ES-I3 (cell line): ENCODE results near the gene THAP2.
A peak's percentile ranks its signal among the peaks of the same experiment; 100 is the strongest.

ENCODE experiments used
- H3K36me3 ChIP-seq: 2 replicates; pipeline ENCODE4 v1.6.1; 2013; ENCODE audit warnings: mild to moderate bottlenecking, low read length, control low read depth, moderate library complexity; ENCODE audit not compliant: insufficient read depth
- H3K4me1 ChIP-seq: 2 replicates; pipeline ENCODE4 v1.6.1; 2013; ENCODE audit warnings: mild to moderate bottlenecking, control low read depth, low read length; ENCODE audit not compliant: insufficient read depth
- H3K9ac ChIP-seq: 2 replicates; pipeline ENCODE4 v1.6.1; 2013; ENCODE audit warnings: low read depth, mild to moderate bottlenecking, low read length, moderate library complexity
- H3K9me3 ChIP-seq: 2 replicates; pipeline ENCODE4 v1.6.1; 2013; ENCODE audit warnings: mild to moderate bottlenecking, low read length, moderate library complexity; ENCODE audit not compliant: control insufficient read depth, insufficient read depth

The THAP2 gene

DNA sequence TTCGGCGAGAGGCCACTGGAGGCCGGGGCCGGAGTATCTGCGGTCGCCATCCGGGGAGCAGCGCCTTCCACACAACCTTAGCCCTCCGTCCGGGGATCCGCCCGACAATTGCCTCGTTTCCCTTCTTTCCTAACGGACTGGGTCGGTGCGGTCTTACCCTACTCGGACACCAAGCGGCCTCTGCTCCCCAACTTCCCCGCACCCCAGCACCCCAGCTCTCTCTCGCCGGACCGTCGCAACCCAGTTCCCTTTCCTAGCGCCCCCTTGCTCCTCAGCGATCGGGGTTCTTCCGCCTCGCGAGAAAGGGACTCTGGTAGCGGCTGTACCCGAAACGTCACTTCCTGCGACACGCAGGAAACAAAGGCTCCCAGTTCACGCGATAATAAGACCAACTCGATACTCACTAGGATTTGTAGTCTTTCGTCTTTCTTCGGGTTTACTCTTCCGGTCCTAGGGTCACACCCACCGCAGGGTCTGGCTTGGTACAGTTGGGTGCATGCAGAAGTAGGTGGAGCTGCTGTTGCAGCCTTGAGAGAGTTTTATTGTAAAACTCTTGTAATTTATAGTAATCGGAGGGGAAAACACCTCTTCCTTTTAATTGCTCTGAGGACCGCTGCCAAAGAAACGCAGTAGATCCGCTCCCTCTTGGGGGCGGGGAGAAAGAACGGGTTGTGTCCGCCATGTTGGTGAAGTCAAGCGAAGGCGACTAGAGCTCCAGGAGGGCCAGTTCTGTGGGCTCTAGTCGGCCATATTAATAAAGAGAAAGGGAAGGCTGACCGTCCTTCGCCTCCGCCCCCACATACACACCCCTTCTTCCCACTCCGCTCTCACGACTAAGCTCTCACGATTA, at the start of gene THAP2, which contains the start of gene ZFC3H1:
Gene THAP2 (plus strand): TSS at position 741 of the 850 bp plus-strand sequence. CDS start 209 bp downstream, outside the sequence.
Gene ZFC3H1 (minus strand): TSS at position 288 of the 850 bp plus-strand sequence. CDS start 238 bp downstream, at position 50.
- Histone ChIP-seq H3K4me1 (no peaks in the 10 kb centered on the region; the same call in 1 of the 2 replicates), H3K36me3 (no peaks in the 10 kb centered on the region; the same call in 1 of the 2 replicates), H3K9me3 (no peaks in the 10 kb centered on the region), H3K9ac (peak within 1 kb of the TSS; percentile 100)

DNA sequence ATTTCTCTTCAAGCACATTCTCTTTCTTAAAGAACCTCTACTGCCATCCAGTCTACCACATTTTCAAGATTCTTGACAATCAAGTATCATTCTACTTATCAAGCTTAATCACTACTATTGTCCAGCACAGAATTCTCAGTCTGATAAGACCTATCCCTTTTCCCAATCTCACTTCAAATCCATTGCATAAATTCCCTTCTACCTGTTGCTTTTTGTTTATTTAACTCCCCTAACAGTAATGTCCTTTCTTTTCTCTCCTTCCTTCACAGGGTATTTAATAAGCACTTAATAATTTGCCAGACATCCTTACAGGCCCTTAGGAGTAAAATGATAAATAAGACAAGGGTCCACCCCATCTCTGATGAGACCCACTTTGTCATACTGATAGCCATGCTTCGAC, 42.2 kb upstream of the THAP2 start:
- H3K9me3 ChIP-seq = no peaks in the 10 kb centered on the region
- peaks cover 14% of the 10 kb centered on the region for H3K36me3 ChIP-seq
- peaks cover 10% of the 10 kb centered on the region; the same call in 1 of the 2 replicates for H3K4me1 ChIP-seq
- H3K9ac ChIP-seq = no peak overlapping the region

DNA sequence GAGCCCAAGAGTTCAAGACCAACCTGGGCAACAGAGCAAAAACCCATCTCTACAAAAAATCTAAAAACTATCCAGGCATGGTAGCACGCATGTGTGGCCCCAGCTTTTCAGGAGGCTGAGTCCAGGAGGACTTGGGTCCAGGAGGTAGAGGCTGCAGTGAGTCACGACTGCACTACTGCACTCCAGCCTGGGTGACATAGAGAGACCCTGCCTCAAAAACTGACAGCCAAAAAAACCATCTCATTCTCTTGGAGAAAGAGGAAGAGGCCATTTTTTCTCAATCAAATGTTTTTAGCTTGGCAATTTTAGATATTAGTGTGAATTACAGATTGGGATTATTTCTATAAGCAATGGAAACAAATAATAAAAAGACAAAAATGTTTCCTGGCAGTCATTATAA, 38.6 kb upstream of the THAP2 start:
- H3K9ac ChIP-seq = no peak overlapping the region
- peaks cover 26% of the 10 kb centered on the region for H3K36me3 ChIP-seq
- peaks cover 3% of the 10 kb centered on the region; the same call in 1 of the 2 replicates for H3K4me1 ChIP-seq
- H3K9me3 ChIP-seq = no peaks in the 10 kb centered on the region

DNA sequence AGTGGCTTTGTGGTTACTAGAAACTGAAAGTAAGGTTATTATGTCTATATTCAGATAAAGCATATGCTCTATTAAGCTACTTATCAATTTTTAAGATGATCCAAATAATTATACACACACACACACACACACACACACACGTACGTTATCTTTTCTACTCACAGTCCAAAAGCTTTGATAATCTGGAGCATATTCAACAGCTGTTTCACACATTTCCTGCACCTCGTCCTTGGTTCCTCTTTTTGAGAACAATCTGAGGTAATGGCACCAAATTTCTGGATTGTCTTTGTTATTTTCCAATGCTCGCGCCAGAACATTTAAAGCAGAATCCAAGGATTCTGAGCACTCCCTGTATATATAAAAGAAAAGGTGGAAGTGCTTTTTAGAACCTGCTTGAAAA, 38.0 kb upstream of the THAP2 start:
- Histone ChIP-seq H3K4me1 (no peaks in the 10 kb centered on the region), H3K9ac (no peak overlapping the region), H3K9me3 (no peaks in the 10 kb centered on the region), H3K36me3 (peaks cover 30% of the 10 kb centered on the region)

DNA sequence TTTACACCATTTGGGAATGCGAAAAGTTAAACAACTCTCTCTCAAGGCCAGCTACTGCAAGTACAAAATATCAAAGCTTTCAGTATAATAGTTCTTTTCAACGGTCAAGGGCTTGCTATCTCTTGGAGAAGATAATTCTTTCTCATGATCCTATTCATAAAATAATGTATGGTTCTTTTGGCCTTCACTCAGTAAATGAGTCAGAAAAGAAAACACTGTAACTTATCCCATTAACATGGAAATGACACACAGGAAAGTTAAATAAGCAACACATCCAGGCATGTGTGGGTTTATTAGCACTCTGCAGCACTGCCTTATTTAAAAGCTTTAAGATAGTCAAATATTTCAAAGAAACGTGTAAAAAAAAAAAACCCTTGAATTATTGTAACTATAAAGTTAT, 37.3 kb upstream of the THAP2 start:
- no peaks in the 10 kb centered on the region for H3K4me1 ChIP-seq
- peaks cover 31% of the 10 kb centered on the region for H3K36me3 ChIP-seq
- H3K9ac ChIP-seq = no peak overlapping the region
- H3K9me3 ChIP-seq = no peaks in the 10 kb centered on the region

DNA sequence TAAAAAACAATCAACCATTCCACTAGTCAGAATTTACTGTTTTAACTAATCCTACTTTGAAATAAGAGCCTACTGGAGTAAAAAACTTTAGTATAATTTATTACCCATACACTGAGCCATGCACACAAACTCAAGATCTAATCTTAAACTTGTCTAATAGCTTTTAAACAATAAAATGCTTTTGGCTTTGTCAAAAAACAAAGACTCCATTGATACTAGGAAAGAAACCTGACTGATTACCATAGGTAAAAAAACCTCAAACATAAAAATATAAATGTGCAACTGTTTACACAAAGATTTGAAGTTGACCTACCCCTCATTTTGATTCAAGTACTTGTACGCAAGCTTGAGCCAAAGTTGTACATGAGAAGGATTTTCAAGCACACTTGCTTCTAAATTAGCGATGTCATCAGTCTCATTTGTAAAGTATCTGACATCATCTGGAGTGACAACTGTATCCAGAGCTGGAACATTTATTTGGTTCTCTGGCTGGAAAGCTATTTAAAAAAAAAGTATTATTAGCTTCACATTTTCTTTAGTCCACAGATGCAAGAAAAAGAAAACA, 36.6 kb upstream of the THAP2 start:
- no peak overlapping the region for H3K9ac ChIP-seq
- H3K4me1 ChIP-seq = no peaks in the 10 kb centered on the region
- no peaks in the 10 kb centered on the region for H3K9me3 ChIP-seq
- H3K36me3 ChIP-seq = peaks cover 36% of the 10 kb centered on the region

DNA sequence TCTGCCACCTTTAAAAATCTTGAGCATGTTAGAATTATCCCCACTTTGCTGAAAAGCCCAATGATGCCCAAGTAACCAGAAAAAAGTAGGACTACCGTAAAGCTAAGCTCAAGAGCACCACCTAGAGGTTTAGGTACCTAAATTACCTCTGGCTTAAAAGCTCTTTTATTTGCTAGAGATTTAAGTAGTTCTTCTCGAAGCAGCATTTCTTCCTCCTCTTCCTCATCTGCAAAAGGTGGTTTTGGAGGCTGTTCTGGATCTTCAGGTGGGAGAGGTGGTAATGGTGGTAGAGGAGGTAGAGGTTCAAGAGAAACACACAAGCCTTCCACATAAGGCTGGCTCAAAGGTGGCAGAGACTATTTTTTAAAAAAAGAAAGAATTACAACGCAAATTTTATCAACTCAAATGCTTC, 27.4 kb upstream of the THAP2 start:
- H3K36me3 ChIP-seq = peaks cover 25% of the 10 kb centered on the region
- H3K9me3 ChIP-seq = no peaks in the 10 kb centered on the region
- H3K9ac ChIP-seq = no peak overlapping the region
- H3K4me1 ChIP-seq = no peaks in the 10 kb centered on the region

DNA sequence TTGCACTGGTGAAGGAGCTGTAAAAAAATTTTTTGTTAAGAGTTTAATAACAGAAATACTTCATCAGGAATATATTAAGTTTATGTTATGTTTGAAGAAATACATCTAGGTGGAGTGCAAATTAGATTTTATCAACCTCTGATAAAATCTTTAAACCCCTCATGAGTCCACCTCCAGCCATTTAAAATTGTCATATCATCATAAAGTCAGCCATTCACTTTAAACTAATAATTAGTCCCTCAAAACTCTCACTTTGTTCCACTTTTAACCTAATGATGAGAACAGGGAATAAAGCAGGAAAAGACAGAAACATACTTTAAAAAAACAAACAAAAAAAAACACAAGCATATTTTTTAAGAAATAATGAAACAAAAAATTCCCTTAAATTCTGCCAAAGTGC, 25.6 kb upstream of the THAP2 start:
- Histone ChIP-seq H3K36me3 (peaks cover 19% of the 10 kb centered on the region), H3K9ac (no peak overlapping the region), H3K9me3 (no peaks in the 10 kb centered on the region), H3K4me1 (no peaks in the 10 kb centered on the region)

DNA sequence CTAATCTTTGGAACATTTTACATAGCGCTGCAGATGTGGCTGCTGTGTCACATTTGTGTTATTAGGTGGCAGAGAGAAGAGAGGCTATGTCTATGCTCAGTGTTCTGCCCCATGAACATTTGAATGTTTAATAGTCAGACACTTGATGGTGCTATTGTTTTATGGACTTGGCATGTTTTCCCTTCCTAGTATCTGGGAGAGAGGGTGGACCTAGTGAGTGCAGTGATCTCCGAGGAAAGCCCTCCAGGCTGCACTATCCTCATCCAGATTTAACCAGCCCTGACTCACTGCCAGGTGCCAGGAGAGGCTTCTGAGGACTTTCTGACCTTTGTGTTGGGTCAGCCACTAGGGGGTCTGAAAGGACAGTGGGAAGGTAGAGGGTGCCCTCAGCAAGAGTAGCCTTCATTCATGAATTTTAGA, 24.8 kb upstream of the THAP2 start:
- Histone ChIP-seq H3K9me3 (no peaks in the 10 kb centered on the region), H3K4me1 (no peaks in the 10 kb centered on the region), H3K36me3 (peaks cover 15% of the 10 kb centered on the region), H3K9ac (no peak overlapping the region)

DNA sequence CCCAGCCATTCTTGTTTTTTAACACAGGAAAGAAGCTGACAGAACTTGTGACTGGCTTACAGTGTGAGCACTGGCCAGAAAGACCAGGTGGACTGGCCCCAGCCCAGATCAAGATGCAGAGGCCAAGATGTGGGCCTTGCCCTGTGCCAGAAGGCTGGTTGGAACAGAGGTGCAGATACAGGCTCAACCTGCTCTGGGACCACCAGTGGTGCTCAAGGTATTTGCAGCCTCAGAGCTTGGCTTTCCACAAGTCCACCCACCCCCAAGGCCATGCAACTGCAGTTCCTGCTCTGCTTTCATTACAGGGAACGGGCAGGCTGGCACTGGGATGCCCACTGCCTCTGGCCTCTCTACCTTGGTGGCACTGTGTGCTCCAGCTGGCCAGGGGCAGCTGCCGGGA, 23.8 kb upstream of the THAP2 start:
- no peak overlapping the region for H3K9ac ChIP-seq
- H3K36me3 ChIP-seq = peaks cover 11% of the 10 kb centered on the region
- no peaks in the 10 kb centered on the region for H3K4me1 ChIP-seq
- H3K9me3 ChIP-seq = no peaks in the 10 kb centered on the region

DNA sequence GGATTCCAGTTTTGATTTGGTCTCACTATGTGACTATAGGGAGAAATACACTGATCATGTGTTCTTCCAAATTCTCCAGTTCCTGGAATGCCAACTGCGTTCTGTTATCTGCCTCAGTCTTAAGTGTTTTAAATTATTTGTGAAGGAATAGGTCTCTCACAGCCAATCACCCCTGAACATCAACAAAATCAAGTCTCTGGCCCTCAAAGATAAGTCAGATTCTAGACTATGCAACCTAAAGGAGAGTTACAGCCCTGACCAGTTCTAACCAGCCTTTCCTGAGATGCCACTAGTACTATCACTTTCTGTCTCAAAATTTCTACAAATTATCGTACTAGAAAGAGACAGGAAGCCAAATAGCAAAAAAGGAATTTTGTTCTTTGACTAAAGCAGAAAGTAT, 22.7 kb upstream of the THAP2 start:
- H3K9me3 ChIP-seq = no peaks in the 10 kb centered on the region
- peaks cover 10% of the 10 kb centered on the region for H3K36me3 ChIP-seq
- H3K9ac ChIP-seq = no peak overlapping the region
- no peaks in the 10 kb centered on the region for H3K4me1 ChIP-seq

DNA sequence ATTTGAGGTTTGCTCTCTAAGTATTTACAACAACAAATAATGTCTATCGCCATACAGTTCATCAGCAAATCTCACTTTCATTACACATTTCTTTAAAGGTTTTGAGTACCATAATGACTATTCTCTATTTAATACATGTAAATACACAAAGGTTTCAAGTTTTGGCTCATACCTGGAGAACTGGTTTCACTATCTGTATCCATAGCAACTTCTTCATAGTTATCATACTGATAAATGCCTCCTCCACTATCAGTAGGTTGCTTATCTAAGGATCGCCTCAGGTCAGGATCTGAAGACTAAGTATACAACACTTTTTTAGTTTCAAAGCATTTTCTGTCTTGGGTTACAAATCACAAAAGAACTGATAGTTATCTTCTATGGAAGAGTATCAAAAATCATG, 21.8 kb upstream of the THAP2 start:
- Histone ChIP-seq H3K9me3 (no peaks in the 10 kb centered on the region), H3K36me3 (peaks cover 8% of the 10 kb centered on the region), H3K4me1 (no peaks in the 10 kb centered on the region)

DNA sequence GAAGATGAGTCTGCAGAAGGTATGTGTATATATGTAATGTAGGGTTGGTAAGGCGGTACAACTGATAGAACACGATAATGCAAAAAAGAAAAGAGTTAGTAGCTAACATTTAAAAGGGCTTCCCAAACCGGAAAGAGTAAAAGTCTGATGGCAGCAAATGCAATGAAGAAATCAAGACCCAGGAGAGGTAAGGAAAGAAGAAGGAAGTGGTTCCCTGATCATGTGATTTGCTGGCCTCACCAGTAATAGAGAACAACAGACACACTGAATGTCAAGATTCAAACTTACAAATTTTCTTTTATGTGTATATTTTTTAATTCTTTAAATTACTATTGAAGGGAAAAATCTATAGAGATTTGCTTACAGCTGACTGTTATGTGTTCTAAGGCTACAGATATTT, 18.8 kb upstream of the THAP2 start:
- peaks cover 8% of the 10 kb centered on the region for H3K36me3 ChIP-seq

More for the DNA sequence above, 21.8 kb upstream of the THAP2 start:
- no peak overlapping the region for H3K9ac ChIP-seq

DNA sequence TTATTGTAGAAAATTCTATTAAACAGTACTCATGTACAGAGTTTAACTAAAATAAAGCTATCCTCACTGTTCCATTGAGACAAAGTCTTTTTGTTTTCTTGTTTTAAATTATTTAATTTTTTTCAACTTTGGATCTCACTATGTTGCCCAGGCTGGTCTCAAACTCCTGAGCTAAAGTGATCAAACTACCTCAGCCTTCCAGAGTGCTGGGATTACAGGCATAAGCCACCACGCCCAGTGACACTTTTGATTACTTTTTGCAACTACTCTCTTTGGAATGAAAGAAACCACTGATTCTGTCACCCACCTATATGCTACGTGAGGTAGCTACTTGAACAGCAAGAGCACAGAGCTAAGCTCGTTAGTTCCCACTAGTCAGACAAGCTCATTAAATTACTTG, 17.6 kb upstream of the THAP2 start:
- H3K36me3 ChIP-seq = peaks cover 4% of the 10 kb centered on the region

More for the DNA sequence above, 18.8 kb upstream of the THAP2 start:
- Histone ChIP-seq H3K9ac (no peak overlapping the region), H3K9me3 (no peaks in the 10 kb centered on the region), H3K4me1 (no peaks in the 10 kb centered on the region)

DNA sequence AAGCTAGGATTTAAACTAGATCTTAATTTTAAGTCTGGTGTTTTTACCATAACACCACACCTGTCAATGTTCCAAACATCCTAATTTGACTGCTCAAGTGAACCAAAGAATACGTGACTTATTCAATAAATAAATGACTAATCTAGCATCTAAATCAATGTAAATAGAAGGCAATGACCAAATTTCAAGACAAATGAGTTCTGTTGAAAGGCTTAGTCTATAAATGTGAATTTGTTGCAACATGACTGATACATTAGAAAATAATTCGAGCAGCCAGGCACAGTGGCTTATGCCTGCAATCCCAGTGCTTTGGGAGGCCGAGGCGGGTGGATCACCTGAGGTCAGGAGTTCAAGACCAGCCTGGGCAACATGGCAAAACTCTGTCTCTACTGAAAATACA, 15.6 kb upstream of the THAP2 start:
- Histone ChIP-seq H3K36me3 (peaks cover 9% of the 10 kb centered on the region), H3K9ac (no peak overlapping the region), H3K4me1 (no peaks in the 10 kb centered on the region), H3K9me3 (peaks cover 4% of the 10 kb centered on the region; the same call in 1 of the 2 replicates)

More for the DNA sequence above, 17.6 kb upstream of the THAP2 start:
- Histone ChIP-seq H3K4me1 (no peaks in the 10 kb centered on the region), H3K9ac (no peak overlapping the region), H3K9me3 (no peaks in the 10 kb centered on the region)
